PFSK-1 (cell line): ENCODE measurements around the gene CORO1C.

Source experiments
- FOXP2 ChIP-seq: optimal IDR thresholded peaks from 2 replicates; pipeline ENCODE3; 2011; ENCODE audit warnings: borderline replicate concordance, control low read depth, inconsistent platforms; ENCODE audit not compliant: insufficient read depth; ENCODE audit errors: extremely low read length, extremely low read depth
- POLR2AphosphoS5 ChIP-seq: IDR thresholded peaks from 2 replicates; pipeline ENCODE4 v1.6.1; 2012; ENCODE audit warnings: low read depth, mild to moderate bottlenecking, control low read depth, low read length, moderate library complexity
- REST ChIP-seq, 2 experiments: IDR thresholded peaks; 2 replicates each; pipeline versions ENCODE4 v1.6.1 to v1.8.0; 2011 to 2012; ENCODE audit warnings: low read depth in 2 of 2, low read length in 2 of 2, control low read depth in 1 of 2, inconsistent platforms in 1 of 2, mild to moderate bottlenecking in 1 of 2, moderate library complexity in 1 of 2; ENCODE audit not compliant: insufficient read depth in 1 of 2
- SIN3A ChIP-seq: IDR thresholded peaks from 2 replicates; pipeline ENCODE4 v1.6.1; 2012; ENCODE audit warnings: mild to moderate bottlenecking, low read length, moderate library complexity, borderline replicate concordance; ENCODE audit not compliant: insufficient read depth
- TAF1 ChIP-seq: IDR thresholded peaks from 2 replicates; pipeline ENCODE4 v1.6.1; 2012; ENCODE audit warnings: low read length, control low read depth, borderline replicate concordance; ENCODE audit not compliant: insufficient read depth

CORO1C gene

GRCh38 chr12:108694812-108695278 lies 36.5 kb downstream of the CORO1C start:
- TF ChIP-seq REST (IDR thresholded peaks at IDR 0.05; ENCODE audit: insufficient read depth in 1 of 2, low read depth in 2 of 2, low read length in 2 of 2) = no peak
- TF ChIP-seq POLR2AphosphoS5 = no peak
- no peak for TF ChIP-seq SIN3A
- TF ChIP-seq FOXP2 = no peak
- TF ChIP-seq TAF1 = no peak

GRCh38 chr12:108693751-108694150 lies 37.6 kb downstream of the CORO1C start:
- TF ChIP-seq FOXP2 (no peak), SIN3A (no peak), TAF1 (no peak), POLR2AphosphoS5 (no peak), REST (IDR thresholded peaks at IDR 0.05; ENCODE audit: insufficient read depth in 1 of 2, low read depth in 2 of 2, low read length in 2 of 2) (no peak)

GRCh38 chr12:108693186-108693730 lies 38.1 kb downstream of the CORO1C start:
- TF ChIP-seq REST (IDR thresholded peaks at IDR 0.05; ENCODE audit: insufficient read depth in 1 of 2, low read depth in 2 of 2, low read length in 2 of 2) = no peak
- no peak for TF ChIP-seq FOXP2
- no peak for TF ChIP-seq POLR2AphosphoS5
- TF ChIP-seq SIN3A = no peak
- TF ChIP-seq TAF1 = no peak

GRCh38 chr12:108691998-108692808 lies 39.1 kb downstream of the CORO1C start:
- TF ChIP-seq POLR2AphosphoS5 (no peak), FOXP2 (no peak)

- no peak; the same call in 1 of the 2 replicates for TF ChIP-seq POLR2AphosphoS5
- peak; percentile 59 for TF ChIP-seq FOXP2
- peak; percentile 20; the same call in 1 of the 2 replicates for TF ChIP-seq SIN3A
- TF ChIP-seq TAF1 = 0 out of 2 replicates have a peak, but pooled peaks have one; percentile 34
- no peak for TF ChIP-seq REST (IDR thresholded peaks at IDR 0.05; ENCODE audit: insufficient read depth in 1 of 2, low read depth in 2 of 2, low read length in 2 of 2)
These were observed 39.9 kb downstream of the CORO1C start for GRCh38 chr12:108691175-108691997.
